ENCODE data around the gene TP73. TPM values are rescaled to one million over a fixed set of nuclear protein-coding genes. Genes with fewer than 3 reads are reported as not detected.

The TP73 gene
- total and polyA plus RNA-seq, 11 donors, result 0.01 to 0.53 (median 0.15) TPM; not detected in 6

DNA sequence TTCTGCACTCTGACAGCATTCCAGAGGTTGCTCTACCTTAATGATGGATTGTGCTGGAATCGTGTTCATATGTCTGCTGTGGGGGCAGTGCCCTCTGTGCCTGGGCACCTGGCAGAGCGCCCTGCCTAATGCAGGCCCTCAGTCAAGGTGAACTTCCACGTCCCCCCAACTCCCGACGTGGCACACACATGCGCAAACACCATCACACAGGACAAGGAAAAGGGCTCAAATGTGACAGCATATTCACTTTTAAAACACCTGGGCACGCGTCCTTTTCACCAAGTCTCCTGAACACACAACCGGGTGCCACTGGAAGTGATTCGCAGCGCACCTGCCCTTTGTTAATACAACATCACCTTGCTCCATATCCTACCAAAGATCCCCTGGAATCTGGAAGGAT, 15.8 kb upstream of the TP73 start:
- Histone ChIP-seq H3K36me3 (peaks cover 0 to 97% (median 77%) of the 10 kb centered on the region in 9 donors), H3K27me3 (no peaks in the 10 kb centered on the region), H3K9me3 (no peaks in the 10 kb centered on the region), H3K4me3 (no peak overlapping the region), H3K4me1 (no peaks in the 10 kb centered on the region), H3K27ac (no peak overlapping the region)
- TF ChIP-seq POLR2A (IDR thresholded peaks at IDR 0.05), result no peak
- TF ChIP-seq, protein P1, sequence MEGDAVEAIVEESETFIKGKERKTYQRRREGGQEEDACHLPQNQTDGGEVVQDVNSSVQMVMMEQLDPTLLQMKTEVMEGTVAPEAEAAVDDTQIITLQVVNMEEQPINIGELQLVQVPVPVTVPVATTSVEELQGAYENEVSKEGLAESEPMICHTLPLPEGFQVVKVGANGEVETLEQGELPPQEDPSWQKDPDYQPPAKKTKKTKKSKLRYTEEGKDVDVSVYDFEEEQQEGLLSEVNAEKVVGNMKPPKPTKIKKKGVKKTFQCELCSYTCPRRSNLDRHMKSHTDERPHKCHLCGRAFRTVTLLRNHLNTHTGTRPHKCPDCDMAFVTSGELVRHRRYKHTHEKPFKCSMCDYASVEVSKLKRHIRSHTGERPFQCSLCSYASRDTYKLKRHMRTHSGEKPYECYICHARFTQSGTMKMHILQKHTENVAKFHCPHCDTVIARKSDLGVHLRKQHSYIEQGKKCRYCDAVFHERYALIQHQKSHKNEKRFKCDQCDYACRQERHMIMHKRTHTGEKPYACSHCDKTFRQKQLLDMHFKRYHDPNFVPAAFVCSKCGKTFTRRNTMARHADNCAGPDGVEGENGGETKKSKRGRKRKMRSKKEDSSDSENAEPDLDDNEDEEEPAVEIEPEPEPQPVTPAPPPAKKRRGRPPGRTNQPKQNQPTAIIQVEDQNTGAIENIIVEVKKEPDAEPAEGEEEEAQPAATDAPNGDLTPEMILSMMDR (IDR thresholded peaks at IDR 0.05), result no peak
- intact Hi-C loops (cut with DNase I), result no loop called here
- ATAC-seq, result no peak
- no peak for DNase-seq
- WGBS, 4 donors, result 90 to 98% (median 96%) methylated on average over 11 of the region's 11 CpGs

DNA sequence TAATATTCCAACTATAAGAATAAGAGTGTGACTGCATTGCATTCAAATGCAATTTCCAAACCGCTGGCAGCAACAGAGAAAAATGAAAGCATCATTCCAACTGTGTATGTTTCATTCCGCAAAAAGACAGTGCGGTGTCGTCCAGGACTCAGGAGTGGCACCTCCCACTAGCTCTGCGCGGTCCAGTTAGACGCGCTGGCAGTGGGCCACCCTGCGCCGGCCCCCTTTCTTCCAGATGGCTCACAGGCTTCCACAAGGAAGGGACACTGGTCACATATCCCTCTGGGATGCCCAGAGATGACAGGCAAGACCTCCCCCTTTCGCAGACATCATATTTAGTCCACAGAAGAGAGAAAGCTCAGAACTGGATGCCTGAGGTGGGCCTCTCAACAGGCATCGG, 14.3 kb upstream of the TP73 start:
- no peaks in the 10 kb centered on the region for H3K27me3 ChIP-seq
- no peak for ATAC-seq
- WGBS, 4 donors, result 86 to 93% (median 89%) methylated on average over 12 of the region's 12 CpGs
- no peak overlapping the region for H3K27ac ChIP-seq
- H3K4me3 ChIP-seq, result no peak overlapping the region
- DNase-seq, result no peak
- H3K4me1 ChIP-seq, result no peaks in the 10 kb centered on the region
- intact Hi-C loops (cut with DNase I), result no loop called here
- H3K9me3 ChIP-seq, result no peaks in the 10 kb centered on the region
- H3K36me3 ChIP-seq, result peaks cover 0 to 94% (median 67%) of the 10 kb centered on the region in 9 donors
- TF ChIP-seq POLR2A (IDR thresholded peaks at IDR 0.05), result no peak
- TF ChIP-seq, protein P1 (IDR thresholded peaks at IDR 0.05), result no peak

DNA sequence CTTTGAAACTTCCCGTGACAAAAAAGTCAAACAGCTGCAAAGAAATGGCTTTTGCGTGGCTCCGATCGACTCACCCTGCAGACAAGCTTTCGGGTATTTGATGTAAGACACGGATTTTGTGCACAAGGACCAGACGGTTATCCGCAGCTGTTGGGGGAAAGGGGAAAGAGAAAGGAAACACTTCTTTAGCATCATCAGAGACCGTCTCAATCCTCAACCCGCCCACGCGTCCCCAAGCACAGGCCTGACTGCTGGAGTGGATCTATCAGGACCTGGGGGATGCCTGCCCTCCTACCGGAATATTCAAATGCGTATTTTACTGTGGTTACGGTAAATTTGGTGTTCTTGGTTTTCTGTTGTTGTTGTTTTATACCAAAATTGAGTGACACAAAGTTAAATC, 13.6 kb upstream of the TP73 start:
- Histone ChIP-seq H3K4me1 (no peaks in the 10 kb centered on the region), H3K36me3 (peaks cover 0 to 91% (median 63%) of the 10 kb centered on the region in 9 donors), H3K4me3 (no peak overlapping the region), H3K9me3 (no peaks in the 10 kb centered on the region), H3K27me3 (no peaks in the 10 kb centered on the region), H3K27ac (no peak overlapping the region)
- ATAC-seq (no peak), DNase-seq (no peak)
- WGBS, 4 donors, result 84 to 94% (median 91%) methylated on average over 15 of the region's 15 CpGs
- intact Hi-C loops (cut with DNase I), result no loop called here
- no peak for TF ChIP-seq POLR2A (IDR thresholded peaks at IDR 0.05)
- TF ChIP-seq, protein P1 (IDR thresholded peaks at IDR 0.05), result no peak

DNA sequence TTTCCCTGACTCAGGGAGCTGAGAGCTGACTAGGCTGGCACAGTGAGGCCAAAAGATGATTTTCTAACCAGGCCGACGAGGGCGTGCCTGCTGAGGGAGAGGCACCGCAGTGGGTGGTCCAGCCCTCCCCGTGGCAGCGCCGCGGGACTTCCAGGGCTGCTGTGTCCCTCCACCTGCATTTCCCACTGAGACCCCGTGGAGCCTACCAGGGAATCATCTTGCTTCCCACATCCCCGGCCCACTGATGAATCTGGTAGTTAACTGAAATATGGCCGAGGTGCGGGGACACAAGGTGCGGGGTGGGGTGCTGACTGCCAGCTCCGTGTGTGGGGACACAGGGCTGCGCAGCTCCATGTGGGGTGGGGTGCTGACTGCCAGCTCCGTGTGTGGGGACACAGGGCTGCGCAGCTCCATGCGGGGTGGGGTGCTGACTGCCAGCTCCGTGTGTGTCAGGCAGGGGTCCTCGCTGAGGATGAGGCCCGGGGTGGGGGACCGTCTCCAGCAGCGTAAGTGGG, 12.9 kb upstream of the TP73 start:
- Histone ChIP-seq H3K4me3 (no peak overlapping the region), H3K4me1 (no peaks in the 10 kb centered on the region), H3K36me3 (peaks cover 0 to 83% (median 58%) of the 10 kb centered on the region in 9 donors), H3K27ac (no peak overlapping the region), H3K27me3 (no peaks in the 10 kb centered on the region), H3K9me3 (no peaks in the 10 kb centered on the region)
- intact Hi-C loops (cut with DNase I), result no loop called here
- ATAC-seq (no peak), DNase-seq (no peak)
- no peak for TF ChIP-seq POLR2A (IDR thresholded peaks at IDR 0.05)
- TF ChIP-seq, protein P1 (IDR thresholded peaks at IDR 0.05), result no peak
- 89 to 94% (median 92%) methylated on average over 15 to 23 of the region's 23 CpGs for WGBS, 4 donors

Measured in heart left ventricle (tissue), 16 donors.